ACC112 (cell line): ENCODE results near the gene ENTR1.

Source experiments
- H2AFZ ChIP-seq: fragments of 200-600 bp; sonication (generic); one replicate; pipeline ENCODE4 v1.6.0; 2017; ENCODE audit warnings: antibody characterized with exemption, low read length; ENCODE audit not compliant: unreplicated experiment
- H3K27ac ChIP-seq: fragments of 200-600 bp; sonication (generic); 2 replicates; pipeline ENCODE4 v1.5.1; 2014; ENCODE audit warnings: low read depth, mild to moderate bottlenecking, antibody characterized with exemption, low read length, moderate library complexity
- H3K27me3 ChIP-seq: fragments of 200-600 bp; sonication (generic); 2 replicates; pipeline ENCODE4 v1.6.1; 2014; ENCODE audit warnings: mild to moderate bottlenecking, antibody characterized with exemption, low read length, moderate library complexity, mixed read lengths; ENCODE audit not compliant: insufficient read depth
- H3K36me3 ChIP-seq: fragments of 200-600 bp; sonication (generic); 2 replicates; pipeline ENCODE4 v1.6.1; 2016; ENCODE audit warnings: mild to moderate bottlenecking, antibody characterized with exemption, low read length, moderate library complexity, mixed read lengths; ENCODE audit not compliant: insufficient read depth
- H3K4me1 ChIP-seq: fragments of 200-600 bp; sonication (generic); one replicate; pipeline ENCODE4 v1.6.1; 2016; ENCODE audit warnings: low read length, mixed read lengths; ENCODE audit not compliant: insufficient read depth, unreplicated experiment, control insufficient read depth
- H3K4me3 ChIP-seq: fragments of 200-600 bp; sonication (generic); 2 replicates; pipeline ENCODE4 v1.5.1; 2014; ENCODE audit warnings: mild to moderate bottlenecking, low read depth, low read length
- H3K79me2 ChIP-seq: fragments of 200-600 bp; sonication (generic); one replicate; pipeline ENCODE4 v1.6.0; 2016; ENCODE audit warnings: low read length; ENCODE audit not compliant: control insufficient read depth, unreplicated experiment, insufficient read depth

The ENTR1 gene, protein sequence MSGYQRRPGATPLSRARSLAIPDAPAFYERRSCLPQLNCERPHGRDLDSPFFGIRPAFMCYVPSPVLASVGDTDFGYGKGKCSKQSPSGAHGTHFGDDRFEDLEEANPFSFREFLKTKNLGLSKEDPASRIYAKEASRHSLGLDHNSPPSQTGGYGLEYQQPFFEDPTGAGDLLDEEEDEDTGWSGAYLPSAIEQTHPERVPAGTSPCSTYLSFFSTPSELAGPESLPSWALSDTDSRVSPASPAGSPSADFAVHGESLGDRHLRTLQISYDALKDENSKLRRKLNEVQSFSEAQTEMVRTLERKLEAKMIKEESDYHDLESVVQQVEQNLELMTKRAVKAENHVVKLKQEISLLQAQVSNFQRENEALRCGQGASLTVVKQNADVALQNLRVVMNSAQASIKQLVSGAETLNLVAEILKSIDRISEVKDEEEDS

DNA sequence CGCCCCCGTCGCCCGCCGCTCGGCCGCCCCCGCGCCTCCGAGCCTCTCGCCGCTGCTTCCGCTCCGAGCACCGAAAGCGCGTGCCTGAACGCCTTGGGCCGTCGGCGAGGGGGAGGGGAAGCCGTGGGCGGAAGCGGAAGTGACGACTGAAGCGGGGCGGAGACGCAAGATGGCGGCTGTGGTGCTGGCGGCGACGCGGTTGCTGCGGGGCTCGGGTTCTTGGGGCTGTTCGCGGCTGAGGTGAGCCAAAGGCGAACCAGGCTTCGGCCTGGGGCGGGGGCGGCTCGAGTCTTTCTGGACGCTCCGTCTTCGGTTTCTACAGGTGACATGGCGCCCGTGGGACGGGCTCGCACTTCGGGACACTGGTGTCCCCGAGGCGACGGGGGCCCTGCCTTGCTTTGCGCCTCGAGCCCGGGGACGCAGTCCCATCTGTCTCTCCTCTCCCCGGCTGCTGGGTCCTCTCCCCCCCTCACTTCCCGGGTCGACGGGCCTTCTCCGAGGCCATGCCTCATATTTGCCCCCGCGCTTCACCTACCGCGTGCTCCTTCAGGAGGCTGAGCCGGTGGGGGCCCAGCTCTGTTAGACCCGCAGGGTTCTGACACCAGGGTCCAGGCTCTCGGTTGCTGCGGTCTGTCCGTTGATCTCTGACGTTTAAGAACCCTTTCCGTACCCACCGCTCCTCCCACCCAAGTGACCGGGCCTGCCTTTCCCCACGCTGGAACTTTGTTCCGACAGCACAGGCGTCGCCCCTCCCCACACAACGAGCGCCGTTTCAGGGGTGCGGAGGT, at the start of gene ENTR1, which contains the start of gene PMPCA:
Gene ENTR1, minus strand, starts transcription at position 115 of the 788 bp plus-strand sequence. CDS start 217 bp downstream, outside the sequence.
Gene PMPCA, plus strand, starts transcription at position 159 of the 788 bp plus-strand sequence. Its CDS starts 11 bp downstream, at position 170.
- peak within 1 kb of the TSS; percentile 72 for H3K27ac ChIP-seq
- peaks cover 64% of the 10 kb centered on the region for H3K79me2 ChIP-seq
- H3K36me3 ChIP-seq = peaks cover 26% of the 10 kb centered on the region
- H3K4me1 ChIP-seq = peaks cover 15% of the 10 kb centered on the region
- peak within 1 kb of the TSS; percentile 94 for H3K4me3 ChIP-seq
- H2AFZ ChIP-seq = peak within 1 kb of the TSS; percentile 80
- H3K27me3 ChIP-seq = no peaks in the 10 kb centered on the region

DNA sequence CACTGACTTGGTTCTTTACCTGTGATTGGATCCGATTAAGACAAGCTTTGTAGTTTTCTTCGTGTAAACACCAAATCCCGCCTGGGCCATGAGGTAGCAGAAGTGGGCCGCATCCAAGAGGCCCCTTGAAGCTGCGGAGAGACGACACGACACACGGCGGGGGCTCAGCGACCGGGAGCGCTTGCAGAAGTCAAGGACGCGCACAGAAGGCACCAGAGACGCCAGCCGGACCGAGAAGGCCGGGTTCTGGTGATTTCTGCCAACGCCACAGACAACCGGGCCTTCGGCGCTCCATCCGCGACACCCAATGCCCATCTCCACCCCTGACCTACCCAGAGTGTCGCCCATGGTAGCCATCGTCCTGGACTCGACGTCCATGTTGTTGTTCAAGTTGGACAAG, 49.0 kb upstream of the ENTR1 start:
- Histone ChIP-seq H3K36me3 (peaks cover 35% of the 10 kb centered on the region), H3K79me2 (peaks cover 7% of the 10 kb centered on the region)

DNA sequence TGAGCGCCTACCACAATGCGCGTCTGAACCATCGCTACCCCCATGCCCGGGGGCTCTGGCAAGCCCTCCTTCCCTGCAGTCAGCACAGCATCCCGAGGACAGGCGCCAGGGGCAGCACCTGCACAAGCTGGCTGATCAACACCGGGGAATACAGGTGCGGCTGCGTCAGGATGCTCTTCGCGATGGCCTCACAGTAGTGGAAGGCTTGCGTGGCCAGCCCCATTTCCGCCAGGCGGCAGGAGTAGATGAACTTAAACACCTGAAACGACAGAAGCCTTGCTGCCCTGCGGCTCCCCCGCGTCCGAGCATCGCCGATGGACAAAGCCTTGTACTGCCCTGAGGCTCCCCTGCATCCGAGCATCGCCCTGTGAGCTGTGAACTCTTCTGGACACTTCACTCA, 46.9 kb upstream of the ENTR1 start:
- peaks cover 2% of the 10 kb centered on the region for H3K79me2 ChIP-seq
- H2AFZ ChIP-seq = no peak overlapping the region
- H3K36me3 ChIP-seq = peaks cover 35% of the 10 kb centered on the region; the same call in 1 of the 2 replicates
- H3K4me3 ChIP-seq = no peak overlapping the region
- H3K4me1 ChIP-seq = no peaks in the 10 kb centered on the region
- no peaks in the 10 kb centered on the region for H3K27me3 ChIP-seq
- H3K27ac ChIP-seq = no peak overlapping the region

More for the DNA sequence above, 49.0 kb upstream of the ENTR1 start:
- no peak overlapping the region for H3K4me3 ChIP-seq
- no peak overlapping the region for H3K27ac ChIP-seq
- H3K4me1 ChIP-seq = no peaks in the 10 kb centered on the region
- H2AFZ ChIP-seq = no peak overlapping the region
- no peaks in the 10 kb centered on the region for H3K27me3 ChIP-seq

DNA sequence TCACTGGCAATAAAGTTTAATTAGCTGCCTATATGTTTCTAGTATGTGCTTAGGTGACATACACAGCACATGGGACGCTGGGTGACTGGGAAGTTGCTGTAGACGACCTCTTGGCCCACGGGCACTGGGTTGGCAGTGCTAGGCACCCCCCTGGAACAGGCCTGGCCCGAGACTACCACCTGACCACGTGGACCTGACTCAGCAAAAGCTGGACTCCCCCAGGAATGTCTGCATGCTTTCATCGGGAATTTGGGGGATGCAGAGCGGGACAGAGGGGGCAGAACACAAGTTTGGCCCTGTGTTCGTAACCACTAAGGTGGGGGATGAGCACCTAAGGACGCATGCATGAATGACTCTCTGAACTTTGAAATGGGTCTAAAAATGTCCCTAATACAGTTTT, 45.8 kb upstream of the ENTR1 start:
- Histone ChIP-seq H3K79me2 (peaks cover 2% of the 10 kb centered on the region), H3K36me3 (peaks cover 35% of the 10 kb centered on the region; the same call in 1 of the 2 replicates), H3K27me3 (no peaks in the 10 kb centered on the region), H2AFZ (no peak overlapping the region), H3K27ac (no peak overlapping the region), H3K4me3 (no peak overlapping the region), H3K4me1 (no peaks in the 10 kb centered on the region)

DNA sequence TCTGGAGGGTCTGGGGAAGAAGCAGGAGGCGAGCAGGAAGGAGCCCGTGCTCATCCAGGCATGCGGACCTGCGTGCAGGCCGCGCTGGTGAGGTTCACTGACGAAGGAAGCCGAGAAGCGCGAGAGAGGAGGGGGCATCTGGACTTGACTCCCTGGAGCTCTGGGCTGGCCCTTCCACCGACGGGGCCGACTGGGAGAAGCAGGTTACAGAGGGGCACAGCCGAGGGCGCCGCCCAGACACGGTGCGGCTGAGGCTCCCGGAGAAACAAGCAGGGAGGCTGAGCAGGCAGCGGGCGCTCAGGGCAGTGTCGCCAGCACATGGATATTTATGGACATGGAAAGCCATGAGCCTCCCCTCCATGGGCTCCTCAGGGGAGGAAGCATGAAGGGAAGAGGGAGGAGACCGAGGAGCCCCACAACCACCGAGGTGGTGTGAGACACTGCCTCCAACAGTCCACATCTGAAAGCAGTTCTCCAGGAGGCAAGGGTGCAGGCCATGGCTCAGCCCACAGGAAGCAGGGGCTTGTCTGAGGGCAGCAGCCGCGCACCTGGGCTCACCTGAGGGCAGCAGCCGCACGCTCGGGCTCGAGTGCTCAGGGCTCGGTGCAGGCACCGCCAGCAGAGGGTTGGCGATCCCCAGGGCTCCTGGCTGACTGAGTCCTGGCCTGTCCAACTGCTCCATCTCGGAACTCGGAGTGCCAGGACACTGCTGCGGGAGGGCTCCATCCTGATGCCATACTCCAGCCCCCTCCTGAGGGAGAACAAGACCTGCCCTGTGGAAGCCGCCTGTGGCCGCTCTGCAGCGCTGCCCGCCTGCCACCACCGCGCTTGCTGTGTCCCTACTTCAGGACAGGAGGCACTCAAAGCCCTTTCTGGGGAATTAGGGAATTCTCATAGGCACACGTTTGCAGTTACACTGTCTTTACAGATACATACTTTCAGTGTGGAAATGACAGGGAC, 44.9 kb upstream of the ENTR1 start:
- Histone ChIP-seq H3K4me1 (no peaks in the 10 kb centered on the region), H3K27ac (no peak overlapping the region), H2AFZ (no peak overlapping the region), H3K79me2 (no peaks in the 10 kb centered on the region), H3K27me3 (no peaks in the 10 kb centered on the region), H3K36me3 (peaks cover 28% of the 10 kb centered on the region; the same call in 1 of the 2 replicates), H3K4me3 (no peak overlapping the region)

DNA sequence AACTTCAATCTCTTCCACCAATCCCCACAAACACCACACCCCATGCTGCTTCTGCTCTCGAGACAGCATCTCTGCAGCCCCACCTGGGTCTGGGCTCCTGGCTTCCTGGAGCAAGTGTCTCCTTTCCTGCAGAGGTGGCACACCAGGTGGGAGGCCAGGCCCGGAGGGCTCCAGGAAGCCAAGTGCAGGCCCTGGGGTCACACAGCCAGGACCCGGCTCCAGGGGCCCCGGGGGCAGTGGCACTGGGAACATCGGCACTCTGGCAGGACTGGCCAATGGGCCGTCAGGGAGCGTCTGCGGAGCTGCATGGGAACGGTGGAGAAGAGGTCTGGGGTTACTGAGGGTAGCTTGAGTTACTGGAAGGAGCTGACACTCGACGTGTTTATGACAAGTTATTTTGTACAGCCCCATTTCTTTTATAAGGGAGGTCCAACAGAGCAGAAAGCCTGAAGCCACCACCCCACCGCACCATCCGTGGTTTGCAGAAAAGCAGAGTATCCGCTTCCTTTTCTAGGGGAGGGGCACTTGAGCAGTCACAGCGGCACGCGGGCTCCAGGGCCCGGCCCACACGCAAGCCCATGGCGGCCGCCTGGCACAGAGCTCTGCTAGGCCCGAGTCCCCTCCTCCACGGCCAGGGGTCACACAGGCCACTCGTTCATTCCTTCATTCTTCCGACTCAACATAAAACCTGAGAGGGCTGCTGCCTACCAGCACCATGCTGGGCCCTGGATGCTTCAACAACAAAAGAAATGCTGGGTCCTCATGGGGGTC, 43.8 kb upstream of the ENTR1 start:
- no peak overlapping the region for H3K27ac ChIP-seq
- H3K4me3 ChIP-seq = no peak overlapping the region
- no peaks in the 10 kb centered on the region for H3K79me2 ChIP-seq
- H2AFZ ChIP-seq = no peak overlapping the region
- H3K4me1 ChIP-seq = no peaks in the 10 kb centered on the region
- no peaks in the 10 kb centered on the region for H3K27me3 ChIP-seq
- peaks cover 25% of the 10 kb centered on the region; the same call in 1 of the 2 replicates for H3K36me3 ChIP-seq

DNA sequence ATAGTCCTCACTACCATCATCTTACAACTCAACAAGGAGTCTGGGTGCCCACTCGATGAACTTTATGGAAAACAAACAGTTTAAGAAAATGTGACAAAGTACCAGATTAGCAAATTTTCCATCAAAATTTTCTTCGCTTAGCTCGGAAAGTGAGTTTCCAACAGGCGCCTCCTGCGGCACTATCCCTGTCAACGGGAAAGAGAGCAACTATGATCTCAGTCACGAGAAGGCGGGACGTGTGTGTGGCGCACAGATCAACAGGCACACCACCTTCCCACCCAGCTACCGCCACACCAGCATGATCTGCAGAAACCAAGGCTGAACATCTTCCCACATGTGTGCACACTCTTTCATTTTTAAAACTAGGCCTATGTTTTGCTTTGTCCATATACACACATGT, 42.9 kb upstream of the ENTR1 start:
- Histone ChIP-seq H3K4me1 (no peaks in the 10 kb centered on the region), H3K27me3 (no peaks in the 10 kb centered on the region), H3K4me3 (no peak overlapping the region), H3K27ac (no peak overlapping the region), H2AFZ (no peak overlapping the region), H3K36me3 (peaks cover 24% of the 10 kb centered on the region; the same call in 1 of the 2 replicates), H3K79me2 (no peaks in the 10 kb centered on the region)

DNA sequence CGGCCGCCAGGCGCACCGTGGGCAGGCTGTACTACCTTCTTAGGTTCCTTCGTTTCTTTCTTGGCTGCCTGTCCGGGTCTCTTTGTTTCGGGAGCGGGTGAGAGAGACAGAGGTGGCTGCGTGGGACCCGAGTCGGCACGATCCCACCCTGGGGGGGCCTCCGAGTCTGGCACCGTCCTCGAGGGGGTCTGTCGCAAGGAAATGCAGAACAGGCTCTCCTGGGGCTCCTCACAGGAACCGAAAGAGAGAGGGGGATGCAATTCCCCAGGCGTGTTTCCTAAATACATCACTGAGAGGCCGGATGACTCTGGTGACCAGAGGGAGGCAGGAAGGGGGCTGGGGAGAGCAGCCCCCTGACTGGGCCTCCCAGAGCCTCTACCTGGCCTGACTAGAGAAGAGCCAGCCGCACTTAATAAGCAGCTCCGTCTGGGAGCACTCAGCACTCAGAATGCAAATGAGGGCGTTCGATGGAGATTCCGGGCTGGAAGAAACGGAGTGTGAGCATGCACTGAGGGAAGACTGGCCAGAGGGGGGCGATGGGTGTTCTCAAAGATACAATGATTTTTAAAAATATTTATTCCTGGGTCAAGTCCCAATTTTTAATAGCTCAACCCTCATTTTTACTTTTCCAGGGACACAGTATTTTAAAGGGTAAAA, 40.9 kb upstream of the ENTR1 start:
- Histone ChIP-seq H3K4me1 (no peaks in the 10 kb centered on the region), H3K79me2 (no peaks in the 10 kb centered on the region), H3K27me3 (no peaks in the 10 kb centered on the region), H2AFZ (no peak overlapping the region), H3K27ac (no peak overlapping the region), H3K36me3 (peaks cover 22% of the 10 kb centered on the region), H3K4me3 (no peak overlapping the region)

DNA sequence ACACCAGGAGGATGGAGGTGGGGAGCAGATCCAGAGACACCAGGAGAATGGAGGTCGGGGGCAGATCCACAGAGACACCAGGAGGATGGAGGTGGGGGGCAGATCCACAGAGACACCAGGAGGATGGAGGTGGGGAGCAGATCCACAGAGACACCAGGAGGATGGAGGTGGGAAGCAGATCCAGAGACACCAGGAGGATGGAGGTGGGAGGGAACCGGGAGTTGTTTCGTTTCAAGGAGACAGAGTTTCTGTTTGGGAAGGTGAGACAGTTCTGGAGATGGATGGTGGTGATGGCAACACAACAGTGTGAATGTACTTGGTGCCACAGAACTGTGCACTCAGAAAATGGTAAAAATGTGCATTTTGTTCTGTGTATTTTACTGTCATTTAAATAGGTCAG, 38.2 kb upstream of the ENTR1 start:
- no peak overlapping the region for H2AFZ ChIP-seq
- H3K27ac ChIP-seq = no peak overlapping the region
- H3K4me1 ChIP-seq = no peaks in the 10 kb centered on the region
- H3K79me2 ChIP-seq = no peaks in the 10 kb centered on the region
- H3K36me3 ChIP-seq = peaks cover 22% of the 10 kb centered on the region
- no peaks in the 10 kb centered on the region for H3K27me3 ChIP-seq
- H3K4me3 ChIP-seq = no peak overlapping the region
